OCI-M2 (cell line): ENCODE data around the gene CAP2.

Experiments
- DNase-seq: peaks from one replicate; lab custom pipeline; 2025; ENCODE audit not compliant: unreplicated experiment; lab: John Stamatoyannopoulos, UW

CAP2 gene, protein sequence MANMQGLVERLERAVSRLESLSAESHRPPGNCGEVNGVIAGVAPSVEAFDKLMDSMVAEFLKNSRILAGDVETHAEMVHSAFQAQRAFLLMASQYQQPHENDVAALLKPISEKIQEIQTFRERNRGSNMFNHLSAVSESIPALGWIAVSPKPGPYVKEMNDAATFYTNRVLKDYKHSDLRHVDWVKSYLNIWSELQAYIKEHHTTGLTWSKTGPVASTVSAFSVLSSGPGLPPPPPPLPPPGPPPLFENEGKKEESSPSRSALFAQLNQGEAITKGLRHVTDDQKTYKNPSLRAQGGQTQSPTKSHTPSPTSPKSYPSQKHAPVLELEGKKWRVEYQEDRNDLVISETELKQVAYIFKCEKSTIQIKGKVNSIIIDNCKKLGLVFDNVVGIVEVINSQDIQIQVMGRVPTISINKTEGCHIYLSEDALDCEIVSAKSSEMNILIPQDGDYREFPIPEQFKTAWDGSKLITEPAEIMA

DNA sequence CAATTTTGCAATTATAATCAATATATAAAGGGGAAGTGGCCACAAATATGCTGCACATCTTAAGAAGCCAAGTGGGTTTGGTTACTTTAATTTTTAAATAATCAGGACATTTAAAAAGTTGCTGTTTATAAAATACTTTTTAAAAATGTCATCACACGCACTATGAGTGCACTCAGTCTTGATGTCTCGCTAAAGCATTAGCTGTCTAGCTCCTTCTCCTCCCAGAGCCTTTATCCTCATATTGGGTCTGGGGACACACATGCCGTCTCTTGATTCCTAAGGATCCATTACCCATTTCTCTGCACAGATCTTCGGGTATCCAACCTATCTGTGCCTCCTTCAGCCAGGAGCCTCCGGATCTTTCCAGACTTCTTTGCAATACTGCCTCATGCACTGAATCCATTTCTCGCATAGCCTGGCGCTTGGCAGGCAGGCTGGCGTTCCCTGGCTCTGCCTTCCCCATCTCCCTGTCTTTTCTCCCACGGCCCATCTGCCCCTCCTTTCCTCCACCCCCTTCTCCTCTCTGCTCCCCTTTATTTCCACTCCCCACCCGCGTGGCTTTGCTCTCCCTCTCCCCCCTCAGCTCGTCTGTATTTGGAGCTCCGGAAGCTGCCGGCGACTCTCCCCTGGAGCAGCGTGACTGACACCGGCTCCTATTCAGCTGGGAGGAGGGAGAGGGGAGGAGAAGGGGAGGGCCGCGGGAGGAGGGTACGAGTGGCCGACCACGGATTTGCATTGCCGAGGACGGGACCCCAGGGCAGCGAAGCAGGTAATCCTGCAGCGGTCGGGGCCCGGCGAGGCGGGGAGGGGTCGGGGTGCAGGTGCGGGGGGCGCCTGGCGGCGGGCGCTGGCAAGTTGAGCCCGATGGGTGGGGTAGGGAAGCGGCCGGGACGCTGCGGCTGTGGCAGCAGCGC, at the start of gene CAP2:
CAP2 (plus strand) TSS at position 618 of the 914 bp plus-strand sequence. CDS start 27,961 bp downstream, outside the sequence.
- no peak for DNase-seq

DNA sequence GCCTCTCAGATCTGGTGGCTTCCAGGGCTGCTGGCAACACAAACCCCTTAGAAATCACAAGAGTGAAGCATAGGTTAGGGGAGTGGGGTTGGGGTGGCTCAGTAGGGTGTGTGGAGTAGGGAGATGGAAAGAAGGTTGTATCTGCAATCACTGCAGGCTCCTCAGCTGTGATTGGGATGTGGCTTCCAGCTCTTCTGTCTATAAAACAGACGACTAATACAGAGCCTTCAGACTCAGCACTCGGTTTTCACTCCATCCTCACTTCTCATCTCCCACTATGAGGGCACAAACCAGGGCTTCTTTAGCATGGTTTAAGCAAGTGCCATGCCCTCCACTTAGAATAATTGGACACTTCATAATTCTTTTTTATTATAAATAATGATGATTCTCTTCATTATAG, 46.4 kb upstream of the CAP2 start:
- DNase-seq = no peak

DNA sequence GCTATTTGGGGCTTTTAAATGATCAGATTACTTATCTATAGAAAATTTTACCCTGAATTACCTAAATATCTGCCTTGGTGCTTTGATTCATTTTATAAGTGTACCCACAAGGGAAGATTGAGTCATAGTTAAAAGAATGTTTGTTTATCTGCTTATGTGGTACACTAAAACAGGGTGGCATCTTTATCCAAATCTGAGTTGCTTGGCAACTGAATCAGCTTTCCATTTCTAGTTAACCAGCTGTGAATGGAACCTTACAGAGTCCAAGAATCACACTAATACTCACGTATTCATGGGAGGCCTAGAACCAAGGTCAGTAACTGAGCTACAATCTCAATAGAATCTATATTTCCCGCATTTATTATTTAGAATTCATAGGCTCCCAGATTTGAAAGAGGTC, 44.0 kb upstream of the CAP2 start:
- no peak for DNase-seq

DNA sequence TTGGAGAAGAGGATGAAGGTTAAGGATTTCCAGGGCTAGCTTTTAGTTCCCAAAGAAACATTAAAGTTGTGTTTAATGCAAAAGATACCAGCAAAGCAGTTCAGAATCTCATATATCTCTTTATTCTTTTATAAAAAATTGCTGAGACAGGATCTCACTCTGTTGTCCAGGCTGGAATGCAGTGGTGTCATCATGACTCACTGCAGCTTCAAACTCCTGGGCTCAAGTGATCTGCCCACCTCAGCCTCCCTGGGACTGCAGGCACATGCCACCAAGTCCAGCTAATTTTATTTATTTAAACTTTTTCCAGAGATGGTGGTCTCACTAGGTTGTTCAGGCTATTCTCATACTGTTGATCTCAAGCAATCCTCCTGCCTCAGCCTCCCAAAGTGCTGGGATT, 41.1 kb upstream of the CAP2 start:
- no peak for DNase-seq

DNA sequence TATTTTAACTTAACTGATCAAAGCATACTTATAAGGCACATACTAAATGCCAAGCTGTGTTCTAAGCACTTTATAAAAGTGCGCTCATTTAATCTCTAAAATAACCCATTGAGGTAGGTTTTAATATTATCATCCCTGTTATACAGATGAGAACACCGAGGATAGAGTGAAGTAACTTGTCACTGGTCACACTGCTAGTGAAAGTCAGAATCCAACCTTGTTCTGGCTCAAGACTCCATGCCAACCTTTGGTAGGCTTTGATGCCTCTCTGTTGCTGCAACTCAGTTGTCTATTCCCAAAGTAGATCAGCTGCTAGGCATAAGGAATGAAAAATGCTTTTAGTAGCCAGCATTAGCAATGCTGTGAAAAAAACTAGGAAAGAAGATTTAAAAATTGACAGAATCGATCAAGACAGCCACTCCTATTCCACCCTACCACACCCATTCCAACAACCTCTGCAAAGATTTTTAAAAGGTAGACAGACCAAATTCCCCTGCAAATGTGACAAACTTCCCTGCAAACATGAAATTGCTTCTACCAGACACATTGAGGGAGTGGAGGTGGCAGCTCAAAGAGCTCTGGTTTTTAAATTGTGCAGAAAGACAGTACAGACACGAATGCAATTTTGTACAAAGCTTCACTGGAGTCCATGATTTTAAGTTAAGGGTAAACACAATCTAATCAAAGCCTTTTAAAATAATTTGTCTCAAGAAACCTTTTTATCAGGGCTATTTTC, 39.8 kb upstream of the CAP2 start:
- no peak for DNase-seq

DNA sequence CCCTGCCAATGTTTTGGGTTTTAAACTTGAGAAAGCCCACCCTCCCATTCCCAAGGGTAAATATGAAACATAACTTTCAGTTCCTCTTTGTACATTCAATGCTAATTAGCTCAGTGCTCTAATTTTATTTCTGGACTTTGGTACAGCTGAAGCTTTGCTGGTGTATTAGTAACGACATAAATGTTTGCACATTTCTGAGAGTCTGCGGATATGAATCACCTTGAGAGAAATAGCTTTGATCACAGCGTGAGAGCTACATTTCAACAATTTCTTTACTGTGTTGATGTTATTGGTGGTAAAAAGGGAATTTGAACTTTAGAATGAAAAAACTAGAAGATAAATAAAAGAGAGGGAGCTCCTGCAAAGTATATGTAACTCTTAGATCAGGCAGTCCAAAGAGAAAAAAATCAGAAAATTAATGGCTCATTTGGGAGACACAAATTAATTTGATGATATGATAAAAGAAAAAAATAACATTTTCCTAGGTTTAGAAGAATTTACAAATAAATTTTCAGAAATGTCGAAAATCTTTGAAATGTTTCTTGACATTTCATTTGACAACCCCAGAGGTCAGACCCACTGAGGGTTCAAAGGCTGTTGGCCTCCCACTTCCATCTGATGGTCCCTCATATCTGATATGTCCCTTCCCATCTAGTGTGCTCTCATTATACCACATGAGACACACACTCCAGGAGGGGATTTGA, 38.5 kb upstream of the CAP2 start:
- DNase-seq = no peak

DNA sequence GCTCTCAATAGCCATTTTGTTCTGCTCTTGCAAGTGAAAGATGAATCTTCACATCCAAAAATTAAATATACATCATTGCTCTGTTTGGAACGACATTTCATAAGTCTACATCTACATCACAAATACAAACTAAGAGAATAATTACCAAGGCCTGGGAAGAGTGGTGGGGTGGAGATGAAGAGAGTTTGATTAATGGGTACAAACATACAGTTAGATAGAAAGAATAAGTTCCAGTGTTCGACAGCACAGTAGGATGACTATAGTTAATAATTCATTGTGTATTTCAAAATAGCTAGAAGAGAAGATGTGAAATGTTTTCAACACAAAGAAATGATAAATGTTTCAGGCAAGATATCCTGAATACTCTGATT, 38.0 kb upstream of the CAP2 start:
- no peak for DNase-seq

DNA sequence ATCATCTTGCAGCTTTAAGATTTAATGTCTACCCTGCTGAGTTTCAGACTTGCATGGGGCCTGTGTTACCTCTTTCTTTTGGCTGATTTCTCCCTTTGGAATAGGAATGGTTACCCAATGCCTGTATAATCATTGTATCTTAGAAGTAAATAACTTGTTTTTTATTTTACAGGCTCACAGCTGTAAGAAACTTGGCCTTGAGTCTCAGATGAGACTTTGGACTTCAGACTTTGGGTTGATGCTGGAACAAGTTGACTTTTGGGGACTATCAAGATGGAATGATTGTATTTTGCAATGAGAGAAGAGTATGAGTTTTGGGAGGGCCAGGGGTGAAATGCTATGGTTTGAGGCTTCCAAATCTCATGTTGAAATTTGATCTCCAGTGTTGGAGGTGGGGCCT, 34.9 kb upstream of the CAP2 start:
- no peak for DNase-seq

DNA sequence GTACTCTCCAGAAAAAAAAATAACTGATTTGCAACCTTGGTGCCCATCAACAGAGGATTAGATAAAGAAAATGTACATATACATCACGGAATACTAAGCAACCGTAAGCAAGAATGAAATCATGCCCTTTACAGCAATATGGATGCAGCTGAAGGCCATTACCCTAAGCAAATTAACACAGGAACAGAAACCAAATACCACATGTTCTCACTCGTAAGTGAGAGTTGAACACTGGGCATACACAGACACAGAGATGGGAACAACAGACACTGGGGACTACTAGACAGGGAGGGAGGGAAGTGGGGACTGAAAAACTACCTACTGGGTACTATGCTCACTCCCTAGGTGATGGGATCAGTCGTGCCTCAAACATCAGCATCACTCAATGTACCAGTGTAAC, 32.8 kb upstream of the CAP2 start:
- no peak for DNase-seq

DNA sequence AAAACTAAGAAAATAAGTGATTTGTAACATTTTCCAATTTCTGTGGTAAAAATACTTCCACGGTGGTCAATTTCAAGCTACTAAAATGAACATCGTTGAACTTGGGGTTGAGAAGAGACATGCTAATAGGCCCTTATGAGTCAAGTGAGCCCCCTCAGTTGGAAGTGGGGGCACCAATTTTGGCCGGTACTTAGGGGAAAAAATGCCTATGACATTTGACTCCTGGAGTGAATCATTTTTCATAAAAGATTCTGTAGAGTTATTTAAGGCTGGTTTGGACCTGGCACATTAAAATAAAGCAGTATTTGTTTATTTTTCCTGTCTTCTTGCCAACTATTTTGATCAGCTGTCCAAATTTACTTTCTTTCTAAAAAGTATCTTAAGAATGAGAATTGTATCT, 32.4 kb upstream of the CAP2 start:
- DNase-seq = no peak

DNA sequence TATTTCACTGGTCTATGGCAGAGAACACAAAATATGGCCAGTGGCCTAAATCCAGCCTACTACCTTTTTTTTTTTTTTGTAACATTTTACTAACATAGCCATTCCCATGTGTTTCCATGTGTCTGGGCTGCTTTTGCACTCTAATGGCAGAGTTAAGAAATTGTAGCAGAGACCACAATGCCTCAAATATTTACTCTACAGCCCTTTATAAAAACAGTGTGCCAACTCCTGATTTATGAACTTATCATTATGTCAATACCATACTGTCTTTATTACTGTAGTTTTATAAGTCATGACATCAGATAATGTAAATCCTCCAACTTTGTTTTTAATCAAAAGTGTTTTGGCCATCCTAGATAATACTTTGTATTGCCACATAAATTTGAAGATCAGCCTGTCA, 27.4 kb upstream of the CAP2 start:
- DNase-seq = no peak

DNA sequence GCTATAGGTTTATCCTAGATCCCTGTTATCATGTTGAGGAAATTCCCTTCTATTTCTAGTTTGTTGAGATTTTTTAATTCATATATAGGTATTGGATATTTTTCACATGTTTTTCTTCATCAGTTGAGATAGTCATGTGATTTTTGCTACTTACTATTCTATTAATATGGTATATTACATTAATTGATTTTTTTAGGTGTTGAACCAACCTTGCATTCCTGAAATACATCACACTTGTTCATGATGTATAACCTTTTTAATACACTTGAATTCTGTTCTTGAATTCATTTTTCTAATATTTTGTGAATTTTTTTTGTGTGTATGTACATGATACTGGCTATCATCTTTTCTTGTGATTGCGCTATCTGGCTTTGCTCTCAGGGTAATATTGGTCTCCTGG, 25.5 kb upstream of the CAP2 start:
- DNase-seq = no peak

DNA sequence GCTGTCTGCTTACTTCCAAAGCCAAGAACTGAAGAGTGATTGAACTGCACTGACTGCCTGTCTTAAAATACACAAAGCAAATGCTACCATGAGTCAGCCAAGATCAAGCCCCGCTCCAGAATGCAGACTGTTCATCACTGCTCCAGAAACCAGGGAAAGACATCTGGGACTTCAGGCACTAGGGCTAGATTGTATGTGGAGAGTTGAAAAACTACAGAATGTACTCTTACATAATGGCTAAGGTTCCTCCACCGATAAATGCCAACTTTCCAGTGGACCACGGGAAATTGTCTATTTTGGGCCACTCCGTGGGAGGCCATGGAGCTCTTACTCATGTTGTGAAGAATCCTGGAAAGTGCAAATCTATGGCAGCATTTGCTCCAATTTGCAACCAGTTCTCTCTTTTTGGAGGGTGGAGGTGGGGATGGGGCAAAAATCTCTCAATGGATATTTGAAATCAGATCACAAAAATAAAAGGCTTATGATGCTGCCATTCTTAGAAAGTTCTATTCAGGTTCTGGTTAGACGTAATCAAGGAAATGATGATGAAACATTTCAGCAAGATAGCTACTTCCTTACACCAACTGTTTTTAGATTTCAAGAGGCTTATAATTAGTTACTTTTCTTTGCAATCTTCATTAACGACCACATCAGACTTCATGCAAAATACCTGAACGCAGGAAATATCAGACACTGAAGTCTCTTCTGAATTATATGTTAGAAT, 11.8 kb upstream of the CAP2 start:
- no peak for DNase-seq

DNA sequence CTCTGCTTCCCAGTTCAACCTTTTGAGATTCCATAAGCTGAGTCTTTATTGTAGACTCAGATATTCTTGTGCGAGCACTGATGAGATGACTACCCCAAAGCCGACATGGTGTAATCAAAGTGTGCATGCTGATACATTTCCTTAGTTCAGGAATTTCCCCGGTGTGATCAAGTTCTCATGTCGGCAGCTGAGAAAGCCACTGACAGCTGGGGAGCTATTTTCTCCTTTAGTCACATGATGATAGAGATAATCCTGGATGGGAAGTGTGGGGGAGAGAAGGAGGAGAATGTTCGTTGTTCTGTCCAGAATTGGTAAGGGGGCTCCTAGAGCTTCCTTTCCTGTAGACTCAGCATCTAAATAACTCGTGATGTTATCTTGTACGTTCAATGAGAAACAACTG, 7.7 kb upstream of the CAP2 start:
- no peak for DNase-seq

DNA sequence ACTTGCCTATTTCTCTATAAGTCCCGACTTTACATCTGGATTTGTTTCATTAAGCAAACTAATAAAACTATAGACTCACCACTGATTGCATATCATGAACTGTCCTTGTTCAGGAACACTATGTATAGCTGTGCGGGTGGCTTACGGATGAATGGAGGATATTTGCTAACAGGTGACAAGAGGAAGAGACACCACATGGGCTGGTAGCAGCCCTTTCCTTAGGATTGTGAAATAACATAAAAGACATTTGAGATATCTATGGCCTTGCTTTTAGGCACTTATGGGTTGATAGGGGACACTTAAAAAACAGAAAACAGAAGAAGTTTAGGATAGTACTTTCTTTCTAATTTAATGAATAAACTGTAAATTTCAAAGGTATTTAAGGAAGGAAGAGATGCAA, 5.0 kb upstream of the CAP2 start:
- DNase-seq = no peak

DNA sequence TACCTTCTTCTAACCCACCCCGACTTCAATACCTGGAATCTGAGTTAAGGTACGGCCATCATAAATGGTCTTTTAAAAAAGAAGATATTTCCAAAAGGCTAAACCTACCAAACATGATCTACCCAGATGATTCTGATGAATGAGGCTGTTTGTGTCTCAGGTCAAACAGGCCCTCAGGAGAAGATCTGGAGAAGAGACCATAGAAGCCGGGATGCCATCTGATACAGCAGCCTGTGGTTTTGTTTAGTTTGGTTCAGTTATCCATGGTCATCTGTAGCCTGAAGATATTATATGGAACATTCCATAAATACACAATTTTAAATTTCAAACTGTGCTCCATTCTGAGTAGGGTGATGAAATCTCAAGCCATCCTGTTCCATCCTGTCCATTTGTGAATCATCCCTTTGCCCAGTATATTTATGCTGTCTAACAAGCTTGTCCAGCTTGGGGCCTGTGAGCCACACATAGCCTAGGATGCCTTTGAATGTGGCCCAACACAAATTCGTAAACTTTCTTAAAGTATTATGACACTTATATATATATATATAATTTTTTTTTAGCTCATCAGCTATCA, 4.0 kb upstream of the CAP2 start:
- no peak for DNase-seq

DNA sequence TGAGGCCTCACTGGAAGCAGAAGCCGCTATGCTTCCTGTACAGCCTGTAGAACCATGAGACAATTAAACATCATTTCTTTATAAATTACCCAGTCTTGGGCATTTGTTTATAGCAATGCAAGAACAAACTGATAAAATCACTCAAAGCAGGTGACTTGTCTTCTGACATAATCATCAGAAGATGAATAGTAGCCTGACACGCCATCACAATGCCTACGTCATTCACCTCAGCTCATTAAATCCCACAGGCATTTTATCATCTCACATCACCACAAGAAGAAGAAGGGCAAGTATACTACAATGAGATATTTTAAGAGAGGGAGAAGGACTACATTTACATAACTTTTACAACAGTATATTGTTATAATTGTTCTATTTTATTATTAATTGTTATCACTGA, 3.1 kb upstream of the CAP2 start:
- no peak for DNase-seq

DNA sequence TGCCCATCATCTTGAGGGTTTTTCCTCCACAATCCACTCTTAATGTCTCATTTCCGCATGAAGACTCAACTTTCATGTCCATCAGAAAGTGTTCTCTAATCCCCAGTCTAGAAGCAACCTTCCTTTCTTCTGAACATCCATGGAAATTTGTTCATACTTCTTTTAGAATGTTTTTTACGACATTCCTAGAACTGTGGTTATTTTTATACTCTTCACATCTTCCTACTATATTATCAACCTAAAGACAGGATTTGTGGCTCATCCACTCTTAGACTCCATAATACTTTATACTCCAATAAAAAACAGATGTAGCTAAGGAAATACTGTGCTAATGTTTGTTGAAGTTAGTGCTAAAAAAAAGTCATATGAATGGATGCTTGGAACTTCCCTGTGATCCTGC, 1.4 kb upstream of the CAP2 start:
- no peak for DNase-seq

DNA sequence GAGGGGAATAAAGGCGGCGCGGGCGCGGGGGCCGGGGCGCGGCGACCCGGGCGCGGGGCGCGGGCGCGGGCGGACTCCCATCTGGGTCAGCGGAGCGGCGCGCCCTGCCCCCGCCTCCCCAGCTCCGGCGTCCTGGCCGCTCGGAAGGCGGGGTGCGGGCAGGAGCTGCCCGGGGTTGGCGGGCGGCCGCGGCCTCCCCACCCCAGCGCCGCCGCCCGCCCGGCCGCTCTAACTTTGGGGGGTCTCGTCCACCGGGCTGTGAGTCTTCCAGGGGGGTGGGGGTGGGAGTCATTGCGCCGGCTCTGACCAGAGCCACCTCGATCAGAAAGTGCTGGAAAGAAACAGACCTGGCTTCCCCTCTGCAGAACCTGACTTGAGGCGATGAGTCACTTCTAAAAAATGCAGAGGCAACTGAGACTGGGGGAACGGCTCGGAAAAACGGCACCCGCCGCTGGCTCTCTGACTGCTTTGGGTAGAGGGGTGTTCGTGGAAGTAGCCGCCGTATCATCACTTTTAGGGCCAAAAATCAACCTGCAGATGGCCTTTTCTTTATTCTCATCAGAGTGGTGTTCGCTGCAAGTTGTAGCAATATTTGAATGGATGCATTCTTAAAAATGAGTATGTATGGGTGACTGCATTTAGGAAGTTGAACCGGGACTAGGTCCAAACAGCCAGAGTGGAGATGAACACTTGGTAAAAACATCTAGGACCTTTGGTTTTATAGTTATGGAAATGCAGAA, 667 bp downstream of the CAP2 start:
- DNase-seq = no peak
